ENCODE results near the gene MYO1C. TPM values are rescaled to one million over a fixed set of nuclear protein-coding genes. Genes with fewer than 3 reads are reported as not detected.
"Not testable (repeated sequence)": the region's sequence is repeated elsewhere in the genome, so short reads cannot be mapped to it uniquely, and the experiment has no call there.

Gene MYO1C
- total RNA-seq, 1 donor from 2014 or later, result 64.4 TPM

DNA sequence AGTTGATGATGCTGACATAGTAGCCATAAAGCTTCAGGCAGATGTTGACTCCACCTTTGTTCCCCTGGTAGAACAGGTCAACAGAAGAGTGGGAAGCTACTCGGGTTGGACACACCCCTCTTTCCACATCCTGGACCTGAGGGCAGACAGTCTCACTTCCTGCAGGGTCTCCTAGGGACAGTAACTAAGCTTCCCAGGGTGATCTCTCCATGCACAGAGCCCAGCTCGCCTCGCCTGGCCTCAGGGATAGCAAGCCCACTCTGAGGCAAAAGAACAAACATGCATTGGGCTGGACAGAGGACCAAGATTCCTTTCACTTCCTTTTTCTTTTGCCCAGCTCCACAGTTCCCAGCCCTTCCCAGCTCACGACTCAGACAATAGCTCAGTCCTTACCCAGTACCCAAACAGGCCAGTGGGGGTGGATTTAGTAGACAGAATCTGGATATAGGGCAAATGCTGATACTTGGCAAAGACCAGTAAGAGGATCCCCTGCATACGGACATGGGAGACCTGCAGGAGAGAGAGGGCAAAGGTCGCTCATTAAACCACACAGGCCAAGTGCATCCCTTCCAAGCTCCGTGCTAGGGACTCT, 16.9 kb upstream of the MYO1C start:
- DNase-seq, result no peak

GRCh38 chr17:1508709-1509108, 16.2 kb upstream of the MYO1C start:
- not testable (repeated sequence) for DNase-seq

DNA sequence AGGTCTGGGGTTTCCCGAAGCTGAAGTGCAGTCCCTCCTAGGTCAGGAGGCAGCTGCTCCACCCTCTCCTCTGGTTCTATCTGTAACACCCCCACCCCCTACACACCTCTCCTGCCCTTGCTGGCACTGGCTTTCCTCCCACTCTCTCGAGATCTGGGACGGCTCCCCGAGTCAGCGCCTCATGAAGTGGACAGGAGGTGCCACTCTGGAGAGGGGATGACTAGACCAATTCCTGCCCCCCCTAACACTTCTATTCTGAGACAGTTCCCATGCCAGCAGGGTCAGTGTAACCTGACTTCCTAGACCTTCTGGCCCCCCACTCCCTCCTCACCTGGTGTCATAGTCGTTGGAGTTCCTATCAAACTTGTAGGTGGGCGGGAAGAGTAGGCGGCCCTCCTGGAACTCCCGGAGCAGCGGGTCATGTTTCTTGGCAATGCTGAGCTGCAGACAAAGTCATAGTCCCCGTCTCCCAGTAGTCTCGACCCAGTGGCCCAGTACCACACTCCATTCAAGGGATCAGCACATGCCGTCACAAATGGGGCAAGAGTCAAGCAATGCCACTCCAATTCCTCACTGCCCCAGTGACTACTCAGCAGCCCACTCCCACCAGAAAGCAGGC, 14.3 kb upstream of the MYO1C start:
- DNase-seq, result no peak

GRCh38 chr17:1505586-1505985, 13.1 kb upstream of the MYO1C start:
- DNase-seq, result no peak

DNA sequence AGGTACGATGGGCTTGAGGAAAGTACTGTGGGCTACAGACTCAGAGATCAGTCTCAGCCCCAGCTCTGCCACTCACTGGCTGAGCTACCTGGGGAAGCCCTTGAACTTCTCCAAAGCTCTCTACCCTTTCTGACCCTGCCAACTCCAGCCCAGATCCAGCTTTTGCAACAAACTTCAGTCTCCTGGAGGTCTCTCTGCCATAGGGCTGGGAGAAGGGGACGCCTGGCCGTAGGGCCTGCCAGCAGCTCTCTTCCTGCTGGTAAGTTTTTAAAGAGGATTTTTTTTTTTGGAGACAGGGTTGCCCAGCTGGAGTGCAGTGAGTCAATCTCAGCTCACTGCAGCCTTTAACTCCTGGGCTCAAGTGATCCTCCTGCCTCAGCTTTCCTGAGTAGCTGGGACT, 12.4 kb upstream of the MYO1C start:
- DNase-seq, result no peak

DNA sequence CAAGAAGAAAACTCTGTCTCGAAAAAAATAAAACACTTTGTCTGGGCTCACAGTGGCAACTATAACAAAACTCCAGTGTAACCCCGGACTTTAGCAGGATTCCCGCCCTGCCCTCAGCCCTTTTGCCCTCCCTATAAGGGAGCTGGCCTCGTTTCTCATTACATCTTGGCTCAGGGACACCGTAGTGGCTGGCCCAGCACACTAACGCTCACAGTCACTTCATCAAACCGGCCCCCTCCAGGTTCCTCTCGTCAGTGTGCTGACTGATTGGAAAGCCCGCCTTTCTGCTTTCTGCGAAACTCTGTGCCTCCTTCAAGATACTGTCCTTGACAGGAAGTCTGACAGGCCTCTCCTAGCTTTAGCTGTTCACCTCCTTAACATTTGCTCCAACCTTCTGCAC, 11.2 kb upstream of the MYO1C start:
- no peak for DNase-seq

- no peak for DNase-seq
Measured at GRCh38 chr17:1498869-1499268, 6.4 kb upstream of the MYO1C start.

- DNase-seq, result no peak
Measured at GRCh38 chr17:1498233-1498632, 5.7 kb upstream of the MYO1C start.

DNA sequence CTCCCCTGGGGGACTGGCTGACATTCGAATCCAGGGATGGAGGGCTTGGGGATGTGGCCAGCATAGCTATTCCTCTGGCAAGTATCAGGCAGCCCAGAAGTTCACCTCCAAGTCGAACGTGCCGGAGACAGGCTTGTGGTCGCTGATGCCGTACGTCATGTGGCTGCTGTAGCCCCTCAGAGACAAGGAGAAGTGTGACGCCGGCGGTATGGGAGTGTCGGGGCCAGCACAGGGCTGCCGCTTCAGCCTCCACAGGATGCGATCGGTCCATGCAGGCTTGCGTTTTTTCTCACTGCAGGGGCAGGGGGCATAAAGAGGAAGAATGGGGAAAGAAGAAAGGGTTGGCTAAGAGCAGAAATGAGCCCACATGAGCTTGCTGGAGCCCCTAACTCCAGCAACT, 5.3 kb upstream of the MYO1C start:
- DNase-seq, result no peak

DNA sequence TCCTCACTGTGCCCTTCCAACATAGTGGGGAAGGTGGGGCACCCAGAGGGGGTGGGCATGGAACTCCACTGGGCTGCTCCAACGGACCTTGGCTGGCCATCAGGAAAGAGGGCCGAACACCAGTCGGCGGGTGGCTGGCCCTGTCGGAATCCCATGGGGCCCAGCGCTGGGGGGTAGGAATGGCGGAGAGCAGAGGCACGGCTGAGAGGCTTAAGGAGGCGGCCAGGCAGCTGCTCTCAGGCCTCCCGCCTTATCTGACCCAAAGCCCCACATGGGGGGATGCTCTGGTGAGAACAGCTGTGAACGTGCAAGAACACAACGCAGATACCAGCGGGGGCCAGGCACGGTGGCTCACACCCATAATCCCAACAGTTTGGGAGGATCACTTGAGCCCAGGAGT, 4.4 kb upstream of the MYO1C start:
- DNase-seq, result no peak

DNA sequence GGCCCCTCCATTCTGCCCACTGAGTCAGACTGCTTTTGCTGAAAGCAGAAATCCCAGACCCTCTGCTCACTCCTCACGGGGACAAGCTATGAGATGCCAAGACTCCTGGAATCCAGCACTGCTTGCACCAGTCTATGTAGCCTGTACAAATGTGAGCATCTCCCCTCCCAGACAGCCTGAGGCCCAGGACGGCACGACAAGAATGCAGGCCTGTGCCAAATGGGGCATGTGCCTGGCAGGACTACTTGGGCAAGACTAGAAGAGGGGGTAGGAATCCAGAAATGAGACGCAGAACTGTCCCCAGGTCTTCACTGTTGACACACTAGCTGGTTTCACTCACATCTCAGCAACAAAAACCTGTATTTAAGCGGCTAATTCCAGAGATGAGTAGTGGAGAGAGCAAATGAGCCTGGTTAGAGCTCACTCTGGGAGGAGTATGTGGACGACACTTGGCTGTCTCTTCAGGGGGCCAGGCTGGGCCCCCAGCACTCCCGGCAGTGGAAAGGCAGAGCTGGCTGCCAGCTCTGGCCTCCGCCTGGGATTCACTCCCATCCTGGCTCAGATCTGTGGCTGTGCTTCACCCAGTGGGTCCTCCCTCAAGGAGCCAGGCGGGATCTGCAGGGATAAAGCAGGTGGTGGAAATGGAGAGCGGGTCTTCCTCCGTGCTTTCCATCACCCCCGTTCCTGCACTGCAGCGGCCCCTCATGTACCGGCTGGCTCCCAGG, 2.9 kb upstream of the MYO1C start:
- no peak for DNase-seq

- DNase-seq, result no peak
Measured at GRCh38 chr17:1494736-1495253, 2.3 kb upstream of the MYO1C start.

DNA sequence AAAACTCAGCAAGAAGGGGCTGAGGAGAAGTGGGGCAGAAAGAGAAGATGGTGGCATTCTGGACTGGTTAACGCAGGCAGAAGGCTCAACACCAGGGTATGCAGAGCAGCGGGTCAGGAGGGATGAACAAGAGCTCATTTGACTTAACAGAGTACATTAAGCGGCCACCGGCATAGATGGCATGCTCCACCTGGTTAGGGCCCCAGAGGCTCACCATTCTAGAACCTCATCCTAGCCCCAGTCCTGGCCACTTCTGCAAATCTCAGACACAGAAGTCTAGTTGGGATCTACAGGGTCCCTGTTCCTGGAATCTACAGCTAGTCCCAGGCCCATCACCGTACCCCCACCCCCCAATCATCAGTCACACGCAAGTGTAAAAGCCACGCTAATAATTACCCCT, 1.7 kb upstream of the MYO1C start:
- DNase-seq, result no peak

- no peak for DNase-seq
Measured at GRCh38 chr17:1493291-1493980, 950 bp upstream of the MYO1C start.

DNA sequence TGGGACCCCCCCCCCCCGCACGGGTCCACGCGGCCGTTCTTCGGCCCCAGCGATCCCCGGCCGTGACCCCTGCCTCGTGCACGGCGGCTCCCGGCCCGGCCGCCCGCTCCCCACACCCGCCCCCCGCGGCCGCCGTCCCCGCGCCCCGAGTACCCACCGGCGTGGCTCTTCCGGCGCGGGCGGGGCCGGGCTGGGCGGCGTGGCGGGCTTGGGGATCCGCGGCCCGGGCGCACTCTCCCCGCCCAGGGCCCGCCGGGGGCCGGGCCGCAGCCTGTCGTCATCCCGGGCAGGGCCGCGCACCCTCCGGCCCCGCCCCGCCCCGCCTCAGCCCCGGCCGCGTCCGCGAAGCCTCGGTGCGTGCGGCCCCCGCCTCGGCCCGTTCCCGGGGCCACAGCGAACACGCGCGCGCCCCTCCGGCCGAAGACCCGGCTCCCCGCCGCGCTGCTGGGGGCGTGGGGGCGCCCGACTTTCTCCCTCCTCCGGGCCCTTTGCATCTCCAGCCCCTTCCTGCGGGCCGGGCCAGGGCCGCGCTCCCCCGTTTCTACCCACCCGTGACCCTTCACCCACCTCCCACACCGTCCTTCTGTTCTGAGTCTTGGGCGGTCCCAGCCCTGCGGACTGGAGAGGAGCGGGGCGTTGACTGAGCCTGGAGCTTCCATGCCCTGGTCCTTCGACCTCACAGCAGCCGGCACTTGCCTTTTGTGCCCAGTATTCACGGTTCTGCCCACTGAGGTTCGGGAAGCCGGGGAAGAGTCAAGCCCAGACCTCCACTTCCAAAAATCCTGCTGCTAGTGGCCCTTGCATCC, 840 bp downstream of the MYO1C start:
- no peak for DNase-seq

GRCh38 chr17:1490643-1491442, 1.6 kb downstream of the MYO1C start:
- DNase-seq, result peak; percentile 9

DNA sequence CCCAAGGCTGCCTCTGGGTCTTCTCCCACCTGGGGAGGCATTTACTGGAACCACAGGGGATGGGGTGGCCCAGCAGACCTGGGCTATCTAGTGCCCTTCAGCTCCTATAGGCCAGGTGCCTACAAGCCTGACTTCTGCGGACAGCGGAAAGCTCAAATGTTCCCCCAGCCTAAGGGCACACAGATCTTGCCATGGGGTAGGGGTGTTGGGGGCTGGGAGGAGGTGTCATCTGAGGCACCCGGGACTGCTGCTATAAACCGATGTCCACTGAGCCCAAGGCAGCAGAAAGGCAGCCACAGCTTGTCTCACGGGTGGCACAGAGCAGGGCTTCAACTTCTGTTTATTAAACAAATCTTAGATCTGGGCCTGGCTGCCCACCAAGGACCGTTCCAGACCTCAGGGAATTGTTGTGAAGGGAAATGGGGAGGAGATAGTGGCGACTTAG, 3.6 kb downstream of the MYO1C start:
- DNase-seq, result no peak

DNA sequence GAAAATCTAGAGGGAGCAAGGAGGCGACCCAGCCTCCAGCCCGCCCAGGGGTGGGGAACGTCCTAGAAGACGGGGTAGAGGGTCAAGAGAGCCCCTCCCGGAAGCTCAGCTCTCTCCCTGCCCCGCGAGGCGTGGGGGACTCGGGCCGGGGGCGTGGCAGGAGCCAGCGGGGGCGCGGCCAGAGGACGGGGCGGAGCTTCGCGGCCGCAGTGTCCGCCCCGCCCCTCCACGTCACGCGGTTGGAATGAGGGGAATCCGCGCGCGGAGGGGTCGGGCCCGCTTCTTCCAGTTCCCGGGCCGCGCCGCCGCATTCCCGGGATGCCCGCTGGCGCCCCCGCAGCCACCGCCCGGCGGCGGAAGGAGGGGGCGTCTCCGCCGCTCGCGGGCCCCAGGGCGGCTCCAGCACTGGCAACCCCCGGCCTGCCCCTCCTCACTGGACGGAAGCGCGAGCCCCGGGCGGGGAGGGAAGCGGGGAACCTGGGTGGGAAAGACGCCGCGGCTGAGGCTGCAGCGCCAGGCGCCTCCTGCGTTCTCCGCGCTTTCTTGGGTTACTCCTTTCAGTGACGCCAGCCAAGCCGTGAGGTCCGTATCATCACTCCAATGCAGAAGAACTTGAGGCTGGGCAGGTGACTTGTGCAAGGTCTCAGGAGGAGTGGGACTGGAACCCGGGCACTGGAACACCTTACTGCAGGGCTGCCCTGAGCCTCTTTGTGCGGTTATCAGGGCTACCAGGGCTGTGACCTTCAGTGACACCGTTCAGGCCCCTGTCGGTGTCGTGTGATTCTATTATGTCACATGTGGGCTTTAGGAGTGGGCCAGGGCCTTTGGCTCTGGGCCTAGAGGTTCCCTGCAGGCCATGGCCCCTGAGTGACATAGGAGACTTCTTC, 4.3 kb downstream of the MYO1C start:
- peak; percentile 87 for DNase-seq

- peak; percentile 16 for DNase-seq
Measured at GRCh38 chr17:1486802-1487695, 5.4 kb downstream of the MYO1C start.
